ENCODE results near the gene ZBTB40.

ZBTB40 gene

GRCh38 chr1:22410928-22411495 lies 40.6 kb upstream of the ZBTB40 start:
- DNase-seq (ENCODE audit: low spot score) = no peak
- TF ChIP-seq CTCF (IDR thresholded peaks at IDR 0.05; ENCODE audit: extremely low read depth, insufficient read depth, missing control alignments) = no peak
- in situ Hi-C loops (cut with MboI; ENCODE audit: low pct_unique_long_range_greater_than_20kb, low sequenced_read_pairs, unreplicated experiment) = loop anchor here (25.0 kb wide), 2 partner anchors 226 to 299 kb away; partner anchors contain the start of genes C1QA and C1QC

GRCh38 chr1:22411589-22411988 lies 40.1 kb upstream of the ZBTB40 start:
- no peak for TF ChIP-seq CTCF (IDR thresholded peaks at IDR 0.05; ENCODE audit: extremely low read depth, insufficient read depth, missing control alignments)
- no peak for DNase-seq (ENCODE audit: low spot score)
- in situ Hi-C loops (cut with MboI; ENCODE audit: low pct_unique_long_range_greater_than_20kb, low sequenced_read_pairs, unreplicated experiment) = loop anchor here (25.0 kb wide), 2 partner anchors 226 to 299 kb away; partner anchors contain the start of genes C1QA and C1QC

GRCh38 chr1:22412932-22413727 lies 38.5 kb upstream of the ZBTB40 start:
- in situ Hi-C loops (cut with MboI; ENCODE audit: low pct_unique_long_range_greater_than_20kb, low sequenced_read_pairs, unreplicated experiment) = loop anchor here (25.0 kb wide), 2 partner anchors 224 to 301 kb away; partner anchors contain the start of genes C1QA and C1QC

GRCh38 chr1:22413799-22414198 lies 37.9 kb upstream of the ZBTB40 start:
- in situ Hi-C loops (cut with MboI; ENCODE audit: low pct_unique_long_range_greater_than_20kb, low sequenced_read_pairs, unreplicated experiment) = loop anchor here (25.0 kb wide), 2 partner anchors 224 to 301 kb away; partner anchors contain the start of genes C1QA and C1QC
- no peak for DNase-seq (ENCODE audit: low spot score)
- no peak for TF ChIP-seq CTCF (IDR thresholded peaks at IDR 0.05; ENCODE audit: extremely low read depth, insufficient read depth, missing control alignments)

More at GRCh38 chr1:22412932-22413727, 38.5 kb upstream of the ZBTB40 start:
- TF ChIP-seq CTCF (IDR thresholded peaks at IDR 0.05; ENCODE audit: extremely low read depth, insufficient read depth, missing control alignments) = no peak
- DNase-seq (ENCODE audit: low spot score) = no peak

GRCh38 chr1:22414244-22414751 lies 37.4 kb upstream of the ZBTB40 start:
- no peak for TF ChIP-seq CTCF (IDR thresholded peaks at IDR 0.05; ENCODE audit: extremely low read depth, insufficient read depth, missing control alignments)
- no peak for DNase-seq (ENCODE audit: low spot score)
- in situ Hi-C loops (cut with MboI; ENCODE audit: low pct_unique_long_range_greater_than_20kb, low sequenced_read_pairs, unreplicated experiment) = loop anchor here (25.0 kb wide), 2 partner anchors 223 to 302 kb away; partner anchors contain the start of genes C1QA and C1QC

GRCh38 chr1:22415489-22415888 lies 36.2 kb upstream of the ZBTB40 start:
- no peak for TF ChIP-seq CTCF (IDR thresholded peaks at IDR 0.05; ENCODE audit: extremely low read depth, insufficient read depth, missing control alignments)
- in situ Hi-C loops (cut with MboI; ENCODE audit: low pct_unique_long_range_greater_than_20kb, low sequenced_read_pairs, unreplicated experiment) = loop anchor here (25.0 kb wide), 2 partner anchors 222 to 303 kb away; partner anchors contain the start of genes C1QA and C1QC
- DNase-seq (ENCODE audit: low spot score) = no peak

All from GM13977 (cell line).